GM10266 (cell line): ENCODE measurements around the gene CYTH3.
"Not testable (repeated sequence)": the region's sequence is repeated elsewhere in the genome, so short reads cannot be mapped to it uniquely, and the experiment has no call there.

ENCODE experiments used
- DNase-seq: peaks from one replicate; pipeline ENCODE4 v3.0.0; 2012; ENCODE audit errors: extremely low spot score
- CTCF ChIP-seq: IDR thresholded peaks from 2 replicates; pipeline ENCODE4 v1.5.1; 2012; ENCODE audit warnings: mild to moderate bottlenecking, low read depth; ENCODE audit not compliant: control insufficient read depth, insufficient read depth; ENCODE audit errors: missing control alignments

Gene CYTH3

GRCh38 chr7:6202117-6202516 lies 70.3 kb downstream of the CYTH3 start:
- DNase-seq, result no peak
- no peak for TF ChIP-seq CTCF

DNA sequence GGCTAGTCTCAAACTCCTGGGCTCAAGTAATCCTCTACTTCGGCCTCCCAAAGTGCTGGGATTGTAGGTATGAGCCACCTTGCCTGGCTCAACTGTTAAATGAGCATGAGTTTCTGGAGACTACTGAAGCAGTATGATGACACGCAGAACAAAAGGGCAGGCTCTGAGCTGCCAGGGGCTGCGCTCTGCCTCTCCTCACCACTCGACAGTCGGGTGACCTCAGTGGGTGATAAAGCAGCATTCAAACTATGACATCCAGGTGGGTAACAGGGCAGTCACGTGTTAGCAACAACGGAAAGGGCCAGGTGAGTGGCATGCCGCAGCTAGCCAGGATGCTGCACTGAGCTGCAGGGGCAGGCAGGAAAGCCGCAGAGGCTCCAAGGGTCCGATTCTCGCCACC lies 71.5 kb downstream of the CYTH3 start:
- DNase-seq, result no peak
- no peak for TF ChIP-seq CTCF

- no peak for TF ChIP-seq CTCF
- DNase-seq, result no peak
Observed at GRCh38 chr7:6198689-6199595, 73.5 kb downstream of the CYTH3 start.

- TF ChIP-seq CTCF, result no peak
Observed at GRCh38 chr7:6197801-6198551, 74.4 kb downstream of the CYTH3 start.

DNA sequence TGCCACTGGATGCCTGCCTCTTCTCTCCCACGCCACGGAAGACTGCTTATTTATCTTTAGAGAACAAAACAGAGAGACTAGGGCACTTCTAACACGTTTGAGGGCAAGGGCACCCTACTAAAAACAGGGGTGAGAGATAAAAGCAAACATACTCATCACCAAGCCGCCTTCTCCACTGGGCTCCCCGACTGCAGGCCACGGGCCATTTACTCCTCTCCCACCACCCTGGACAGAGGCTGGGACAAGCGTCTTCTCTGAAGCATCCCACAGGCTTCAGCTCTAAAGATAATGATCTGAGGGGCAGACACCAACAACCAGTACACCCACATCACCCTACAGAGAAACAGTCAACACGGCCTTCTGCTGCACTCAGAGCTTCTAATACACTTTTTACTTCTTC lies 78.7 kb downstream of the CYTH3 start:
- no peak for TF ChIP-seq CTCF
- no peak for DNase-seq

More at GRCh38 chr7:6197801-6198551, 74.4 kb downstream of the CYTH3 start:
- DNase-seq, result no peak

DNA sequence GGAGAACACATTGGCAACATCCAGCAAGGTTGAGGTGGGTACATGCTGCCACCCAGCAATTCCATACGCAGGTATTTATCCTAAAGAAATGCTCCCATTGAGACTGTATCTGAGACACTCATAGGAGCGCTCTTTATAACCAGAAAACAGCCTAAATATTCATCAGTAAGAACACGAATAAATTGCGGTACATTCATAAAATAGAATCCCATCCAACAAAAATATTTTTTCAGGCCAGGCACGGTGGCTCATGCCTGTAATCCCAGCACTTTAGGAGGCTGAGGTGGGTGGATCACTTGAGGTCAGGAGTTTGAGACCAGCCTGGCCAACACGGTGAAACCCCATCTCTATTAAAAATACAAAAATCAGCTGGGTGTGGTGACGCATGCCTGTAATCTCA lies 81.9 kb downstream of the CYTH3 start:
- not testable (repeated sequence) for DNase-seq

- TF ChIP-seq CTCF, result no peak
- no peak for DNase-seq
Observed at GRCh38 chr7:6188389-6188788, 84.0 kb downstream of the CYTH3 start.
